Fibroblast of skin of right quadriceps (primary cell): ENCODE measurements around the gene PRR29.
"Not testable (repeated sequence)": the region's sequence is repeated elsewhere in the genome, so short reads cannot be mapped to it uniquely, and the experiment has no call there.

Experiments used
- DNase-seq: peaks from one replicate; pipeline ENCODE4 v3.0.0-alpha.2; 2013

Gene PRR29

DNA sequence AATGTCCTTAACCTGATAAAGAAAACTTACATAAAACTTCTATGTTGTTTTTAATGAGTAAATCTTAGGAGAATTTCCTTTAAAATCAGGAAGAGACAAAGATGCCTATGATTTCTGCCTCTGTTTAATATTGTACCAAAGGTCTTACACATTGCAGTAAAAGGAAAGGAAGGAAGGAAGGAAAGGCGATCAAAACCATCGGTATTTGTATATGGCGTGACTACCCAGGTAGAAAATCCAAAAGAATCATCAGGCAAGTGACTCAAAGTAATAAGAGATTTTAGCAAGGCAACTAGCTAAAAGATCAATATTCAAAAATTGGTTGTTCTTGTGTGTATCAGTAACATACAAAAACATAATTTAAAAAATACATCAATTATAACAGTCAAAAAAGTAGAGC lies 18.8 kb downstream of the PRR29 start:
- no peak for DNase-seq

DNA sequence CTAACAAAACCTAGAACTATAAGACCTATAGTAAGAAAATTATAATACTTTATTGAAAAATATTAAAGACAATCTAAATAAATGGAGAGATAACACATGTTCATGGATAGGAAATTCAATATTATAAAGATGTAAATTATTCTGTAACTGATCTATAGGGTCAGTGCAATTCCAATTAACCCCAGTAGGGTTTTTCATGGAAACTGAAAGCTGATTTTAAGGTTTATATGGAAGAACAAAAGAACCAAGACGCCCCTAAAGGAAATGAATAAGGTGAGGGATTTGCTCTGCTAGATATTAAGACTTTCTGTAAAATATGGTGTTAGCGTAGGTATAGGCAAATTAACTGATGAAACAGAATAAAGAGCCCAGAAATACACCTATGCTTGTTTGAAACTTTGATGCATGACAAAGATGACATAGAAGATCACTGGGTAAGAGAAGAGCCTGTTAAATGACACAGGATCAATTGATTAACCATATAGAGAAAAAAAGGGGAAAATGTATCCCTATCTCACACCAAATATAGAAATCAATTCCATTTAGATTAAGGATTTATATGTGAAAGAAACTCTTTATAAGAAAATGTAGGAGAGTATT lies 19.3 kb downstream of the PRR29 start:
- DNase-seq = no peak

DNA sequence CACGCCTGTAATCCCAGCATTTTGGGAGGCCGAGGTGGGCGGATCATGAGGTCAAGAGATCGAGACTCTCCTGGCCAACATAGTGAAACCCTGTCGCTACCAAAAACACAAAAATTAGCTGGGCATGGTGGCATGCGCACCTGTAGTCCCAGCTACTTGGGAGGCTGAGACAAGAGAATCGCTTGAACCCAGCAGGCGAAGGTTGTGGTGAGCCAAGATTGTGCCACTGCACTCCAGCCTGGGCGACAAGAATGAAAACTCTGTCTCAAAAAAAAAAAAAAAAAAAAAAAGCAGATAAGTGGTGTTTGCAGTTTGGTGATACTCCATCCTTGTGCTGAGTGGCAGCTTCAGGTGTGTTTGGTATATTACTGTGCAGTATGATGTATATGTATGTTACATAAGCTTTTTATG lies 21.4 kb downstream of the PRR29 start:
- DNase-seq = not testable (repeated sequence)

DNA sequence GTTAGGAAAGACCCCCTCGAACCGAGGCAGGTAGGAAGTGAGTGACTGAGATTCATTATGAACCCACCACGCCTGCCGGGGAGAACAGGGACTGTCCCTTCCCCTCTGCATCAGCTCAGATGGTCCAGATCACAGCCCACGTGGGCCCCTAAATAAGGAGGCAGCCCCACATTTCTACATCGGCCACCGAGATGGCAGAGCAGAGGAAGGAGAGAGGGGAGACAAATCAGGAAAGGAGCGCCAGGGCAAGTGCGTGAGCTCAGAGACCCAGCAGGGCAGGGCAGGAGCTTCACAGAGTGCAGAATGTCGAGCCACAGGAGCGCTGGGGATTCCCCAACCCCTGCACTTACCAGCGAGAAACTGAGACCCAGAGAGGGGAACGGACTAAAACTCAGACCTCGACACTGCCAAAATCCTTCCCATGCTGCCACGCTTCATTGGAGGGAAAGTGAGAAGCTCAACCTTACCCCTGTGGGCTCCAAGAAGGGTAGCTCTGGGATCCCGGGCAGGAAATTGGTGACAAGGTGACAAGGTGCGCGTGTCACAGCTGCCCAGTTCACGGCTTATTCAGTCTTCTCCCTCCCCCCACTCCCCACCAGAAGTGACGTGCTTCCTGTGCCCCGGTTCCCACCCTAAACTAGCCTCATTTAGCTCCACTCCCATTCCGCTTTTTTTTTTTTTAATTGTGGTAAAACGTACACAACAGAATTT lies 22.1 kb downstream of the PRR29 start, which contains the start of gene ICAM2:
Gene ICAM2, minus strand, starts transcription at position 578 of the 711 bp plus-strand sequence. CDS start 13,942 bp downstream, outside the sequence.
- DNase-seq = no peak

DNA sequence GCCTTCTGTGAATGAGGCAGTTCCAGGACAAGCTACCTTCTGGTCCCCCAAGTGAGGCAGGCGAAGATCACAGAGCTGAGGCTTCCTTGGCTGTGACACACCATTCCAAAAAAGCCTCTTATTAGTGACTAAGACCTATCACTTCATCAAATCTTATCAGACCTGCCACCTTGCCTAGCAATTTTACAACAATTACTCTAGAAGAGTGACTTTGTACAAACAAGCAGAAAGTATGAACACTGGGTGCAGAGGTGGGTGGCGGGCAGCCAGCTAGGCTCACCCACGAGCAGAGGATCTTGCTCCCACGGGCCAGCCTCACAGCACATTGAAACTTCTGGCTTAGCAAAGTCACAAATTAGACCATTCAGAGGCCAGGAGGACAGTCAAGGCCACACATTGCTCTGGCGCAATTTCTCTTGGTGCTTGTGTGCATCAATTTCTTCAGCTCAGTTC lies 24.5 kb downstream of the PRR29 start:
- no peak for DNase-seq

DNA sequence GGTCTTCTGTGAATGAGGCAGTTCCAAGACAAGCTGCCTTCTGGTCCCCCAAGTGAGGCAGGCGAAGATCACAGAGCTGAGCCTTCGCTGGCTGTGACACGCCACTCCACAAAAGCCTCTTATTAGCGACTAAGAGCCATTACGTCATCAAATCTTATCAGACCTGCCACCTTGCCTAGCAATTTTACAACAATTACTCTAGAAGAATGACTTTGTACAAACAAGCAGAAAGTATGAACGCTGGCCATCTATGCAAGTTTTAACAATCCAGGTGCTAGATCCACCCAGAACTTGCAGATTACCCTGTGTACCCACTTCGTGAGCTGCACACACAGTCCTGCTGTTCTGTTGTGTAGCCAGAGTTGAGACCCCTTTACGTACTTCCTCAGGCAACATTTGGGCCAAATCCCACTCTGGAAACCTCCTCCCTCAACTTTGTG lies 26.1 kb downstream of the PRR29 start:
- DNase-seq = no peak

DNA sequence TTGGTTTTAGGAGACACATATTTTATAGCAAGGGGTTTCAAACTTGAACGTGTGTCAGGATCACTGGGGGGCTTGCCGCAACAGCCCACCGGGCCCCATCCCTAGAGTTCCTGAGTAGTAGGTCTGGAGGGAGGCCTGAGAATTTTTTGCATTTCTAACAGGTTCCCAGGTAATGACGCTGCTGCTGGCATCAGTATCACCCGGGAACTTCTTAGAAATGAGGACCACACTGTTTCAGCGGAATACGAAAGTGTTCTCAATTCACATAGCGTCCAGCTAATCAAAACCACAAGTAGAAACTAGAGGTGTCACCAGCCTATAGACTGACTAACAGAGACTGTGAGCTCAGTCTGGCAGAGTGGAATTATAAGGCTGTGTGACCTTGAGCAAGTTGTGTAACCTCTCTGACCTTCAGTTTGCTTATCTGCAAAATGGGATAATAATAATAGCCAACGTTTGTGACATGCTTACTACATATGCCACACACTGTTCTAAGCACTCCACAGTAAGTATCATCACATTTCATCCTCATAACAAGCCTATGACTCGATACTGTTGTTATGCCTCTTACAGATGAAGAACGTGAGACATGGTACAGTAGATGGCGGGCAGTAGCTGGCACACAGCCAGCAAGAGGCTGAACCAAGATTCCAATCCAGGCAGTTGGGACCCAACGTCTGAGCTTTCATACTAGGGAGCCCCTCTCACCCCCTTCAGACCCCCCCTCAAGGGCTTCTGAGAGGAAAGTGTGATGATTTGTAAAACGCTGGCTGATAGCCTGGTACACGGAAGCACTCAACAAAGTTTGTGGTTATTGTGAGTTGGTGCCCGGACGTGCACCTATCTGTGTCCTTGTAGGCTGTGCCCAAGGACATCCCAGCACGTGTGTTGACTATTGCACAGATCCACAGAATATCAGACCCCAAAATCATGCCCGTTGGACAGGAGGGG lies 26.9 kb downstream of the PRR29 start:
- peak; percentile 23 for DNase-seq

DNA sequence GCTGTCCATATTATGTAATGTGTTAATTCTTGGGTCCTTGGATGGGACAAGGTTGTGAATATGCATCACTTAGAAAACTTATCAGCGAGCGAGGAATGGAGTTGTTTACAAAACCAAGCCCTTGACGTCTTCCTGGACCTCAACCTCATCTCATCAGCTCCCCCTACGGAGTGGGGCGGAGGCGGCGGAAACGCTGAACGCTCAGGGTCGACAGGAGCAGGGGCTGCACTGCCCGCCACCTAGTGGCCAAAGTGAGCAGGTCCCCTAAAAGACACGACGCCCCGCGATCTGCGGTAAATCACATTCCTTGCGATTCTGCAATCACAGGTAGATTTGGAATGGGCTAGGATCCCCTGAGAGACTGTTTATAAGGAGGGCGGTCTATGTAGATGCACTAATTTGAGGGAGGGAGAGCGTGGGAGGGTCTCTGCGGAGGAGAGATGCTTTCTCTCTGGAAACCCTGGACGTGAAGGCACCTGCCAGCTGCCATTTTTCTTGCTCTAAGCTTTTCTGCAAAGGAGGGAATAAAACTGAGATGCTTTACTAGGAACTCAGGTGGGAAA lies 27.7 kb downstream of the PRR29 start:
- peak; percentile 63 for DNase-seq

DNA sequence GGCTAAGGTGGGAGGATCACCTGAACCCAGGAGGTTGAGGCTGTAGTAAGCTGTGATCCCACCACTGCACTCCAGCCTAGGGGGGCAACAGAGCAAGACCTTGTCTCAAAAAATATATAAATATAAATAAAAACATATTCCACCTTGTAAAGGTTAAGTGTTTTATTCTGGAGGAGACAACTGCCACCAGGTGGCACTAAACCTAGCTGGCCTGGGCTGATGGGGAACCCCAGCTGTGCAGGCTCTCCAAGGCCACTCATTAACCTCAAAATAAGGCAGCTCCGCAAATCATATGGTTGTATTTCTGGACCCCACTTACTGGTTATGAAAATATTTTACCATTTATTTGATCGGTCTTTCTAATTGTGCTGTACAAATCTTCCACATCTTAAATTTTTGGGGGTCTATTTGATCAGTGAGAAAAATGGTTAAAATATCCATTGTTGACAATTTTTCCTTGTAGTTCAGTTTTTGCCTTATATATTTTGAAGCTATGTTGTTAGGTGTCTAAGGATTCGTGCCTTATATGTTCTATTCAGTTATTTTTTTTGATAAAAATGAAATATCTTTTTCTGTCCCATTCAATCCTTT lies 30.8 kb downstream of the PRR29 start:
- DNase-seq = peak; percentile 49

DNA sequence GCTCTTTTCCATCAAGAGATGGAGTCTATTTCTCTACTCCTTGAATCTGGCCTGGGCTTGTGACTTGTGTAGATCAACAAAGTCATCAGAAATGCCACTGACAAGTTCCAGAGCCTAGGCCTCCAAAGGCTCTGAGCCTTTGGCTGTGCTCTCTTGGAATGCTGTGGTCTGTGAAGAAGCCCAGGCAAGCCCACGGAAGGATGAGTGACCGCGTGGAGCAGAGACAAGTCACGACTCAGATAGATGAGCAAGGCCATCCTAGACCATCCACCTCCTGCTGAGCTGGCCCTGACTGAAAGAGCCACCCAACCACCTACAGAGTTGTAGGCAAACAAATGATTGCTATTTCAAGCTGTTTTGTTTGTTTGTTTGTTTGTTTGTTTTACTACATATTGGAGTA lies 33.9 kb downstream of the PRR29 start:
- peak; percentile 35 for DNase-seq

DNA sequence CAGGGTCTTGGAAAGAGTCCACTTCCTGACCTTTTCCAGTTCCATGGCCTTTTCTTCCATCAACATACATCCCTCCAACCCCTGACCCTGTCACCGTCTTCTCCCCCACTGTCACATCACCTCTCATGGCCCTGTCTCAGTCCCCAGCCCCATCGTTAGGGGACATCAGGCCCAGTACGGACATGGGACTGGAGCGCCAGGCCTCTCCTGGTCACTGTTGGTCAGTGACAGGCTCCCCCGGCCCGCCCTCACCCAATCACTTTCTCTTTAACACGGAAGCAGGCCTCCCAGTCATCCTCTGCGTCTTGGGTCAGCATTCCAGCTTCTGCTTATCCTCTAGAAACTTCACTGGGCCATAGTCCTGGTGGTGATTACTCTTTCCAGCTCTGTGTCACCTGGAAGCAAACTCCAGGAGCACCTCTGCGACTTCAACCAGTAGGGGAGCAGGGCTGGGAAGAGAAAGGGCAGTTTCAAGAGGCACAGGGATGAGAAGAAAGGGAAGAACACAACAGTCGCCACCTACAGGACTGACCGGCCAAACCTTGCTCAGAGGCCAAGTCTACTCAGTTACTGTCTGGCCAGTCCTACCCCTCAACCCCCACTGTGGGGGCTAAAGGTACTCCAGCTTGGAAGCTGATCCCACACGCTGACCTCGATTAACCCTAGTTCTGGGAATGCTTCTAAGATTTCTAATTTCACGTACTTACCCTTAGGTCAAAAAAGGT lies 38.2 kb downstream of the PRR29 start:
- DNase-seq = no peak

DNA sequence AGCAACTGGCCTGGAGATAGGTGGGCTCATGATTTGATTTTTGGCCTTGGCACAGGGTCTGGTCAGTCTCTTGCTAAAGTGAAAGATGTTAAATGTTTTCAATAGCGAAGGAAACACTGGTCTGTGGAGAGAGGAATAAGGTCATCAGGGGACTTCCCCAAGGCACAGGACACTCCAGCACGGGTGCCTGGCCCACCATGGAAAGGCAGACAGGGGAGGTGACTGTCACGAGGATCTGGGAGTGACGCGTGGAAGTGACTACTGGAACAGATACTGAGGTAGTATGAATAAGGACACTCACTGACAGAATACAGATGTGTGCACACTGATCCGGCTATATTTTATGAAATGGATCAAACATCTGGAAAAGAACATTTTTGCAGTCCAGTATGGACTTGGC lies 39.0 kb downstream of the PRR29 start:
- no peak for DNase-seq

DNA sequence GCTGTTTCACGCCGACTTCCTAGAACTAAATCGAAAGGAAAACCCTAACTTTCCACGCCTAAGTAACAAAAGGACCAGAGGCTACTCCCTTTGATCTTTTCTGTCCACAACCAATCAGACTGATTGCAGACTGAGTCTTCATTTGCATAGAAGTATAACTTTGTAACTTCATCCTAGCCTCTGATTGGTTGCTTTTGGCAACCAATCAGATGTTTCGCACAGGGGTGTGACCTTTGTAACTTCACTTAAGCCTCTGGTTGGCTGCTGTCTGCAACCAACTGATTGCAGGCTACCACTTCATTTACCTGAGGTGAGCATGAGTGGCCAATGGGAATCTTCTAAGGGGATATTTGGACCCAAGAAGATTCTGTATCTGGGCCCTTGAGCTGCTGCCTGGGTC lies 39.7 kb downstream of the PRR29 start:
- no peak for DNase-seq

DNA sequence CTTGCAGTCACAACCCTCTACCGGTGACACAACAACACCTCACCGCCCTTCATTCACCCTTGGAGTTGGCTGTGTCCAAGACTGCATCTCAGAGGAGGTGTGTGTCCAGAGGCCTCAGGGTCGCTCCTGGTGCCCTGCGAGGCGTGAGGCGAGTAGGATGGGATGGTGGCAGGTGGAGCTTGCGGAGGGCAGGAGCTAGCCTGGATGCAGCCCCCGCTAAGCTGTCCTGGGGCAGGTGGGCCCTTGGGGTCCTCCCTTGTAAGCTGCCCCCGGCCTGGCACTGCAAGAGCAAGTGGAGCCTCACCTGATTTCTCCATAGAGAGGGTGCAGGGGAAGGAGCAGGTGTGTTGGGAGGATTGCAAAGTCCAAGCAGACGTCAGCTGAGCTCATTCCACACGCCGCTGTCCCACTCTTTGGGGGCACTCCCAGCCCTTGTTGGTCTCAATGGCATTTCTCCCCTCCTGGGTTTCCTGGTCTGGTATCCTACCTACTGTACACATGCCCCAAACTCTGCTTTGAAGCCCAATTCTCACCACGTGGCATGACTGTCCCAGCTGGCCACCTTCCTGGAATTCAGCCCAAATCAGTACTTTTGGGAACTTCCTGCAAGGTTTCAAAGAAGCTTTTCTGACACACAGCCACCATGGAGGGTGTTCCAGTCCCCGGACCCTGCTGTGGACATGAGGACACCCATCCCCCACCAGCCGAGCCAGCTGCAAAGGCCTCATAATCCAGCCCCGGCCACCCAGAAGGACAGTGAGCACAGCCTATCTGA lies 40.4 kb downstream of the PRR29 start:
- DNase-seq = no peak

DNA sequence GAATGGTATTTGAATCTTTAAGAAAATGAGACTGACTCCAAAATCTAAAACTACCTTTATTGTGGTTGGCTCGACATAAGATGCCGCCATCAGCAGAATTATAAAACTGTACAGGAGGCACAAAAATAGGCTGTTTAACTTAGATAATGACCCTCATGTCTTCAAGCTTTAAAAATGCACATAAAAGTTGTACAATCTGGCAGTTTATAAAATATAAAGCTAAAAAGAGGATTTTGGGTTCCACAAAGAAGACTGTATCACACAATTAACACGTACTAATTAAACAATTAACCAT lies 40.9 kb downstream of the PRR29 start:
- no peak for DNase-seq

DNA sequence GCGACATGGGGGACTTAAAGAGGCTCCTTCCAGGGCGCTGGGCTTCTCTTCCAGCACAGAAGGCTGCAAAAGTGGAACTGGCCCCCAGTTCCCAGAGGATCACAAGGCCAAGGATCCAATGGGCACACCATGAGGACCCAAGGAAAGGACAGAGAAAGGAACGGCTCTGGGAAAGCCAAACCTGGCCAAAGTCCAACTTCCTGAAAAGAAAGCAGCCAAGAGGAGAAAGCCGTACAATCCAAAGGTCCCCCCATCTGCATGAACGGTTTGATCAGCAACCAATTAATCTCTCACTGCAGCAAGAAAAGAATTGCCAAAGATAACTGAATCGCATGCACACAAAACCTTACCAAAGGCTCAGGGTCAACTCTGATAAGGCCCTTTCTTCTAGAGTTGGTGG lies 42.1 kb downstream of the PRR29 start:
- DNase-seq = no peak

DNA sequence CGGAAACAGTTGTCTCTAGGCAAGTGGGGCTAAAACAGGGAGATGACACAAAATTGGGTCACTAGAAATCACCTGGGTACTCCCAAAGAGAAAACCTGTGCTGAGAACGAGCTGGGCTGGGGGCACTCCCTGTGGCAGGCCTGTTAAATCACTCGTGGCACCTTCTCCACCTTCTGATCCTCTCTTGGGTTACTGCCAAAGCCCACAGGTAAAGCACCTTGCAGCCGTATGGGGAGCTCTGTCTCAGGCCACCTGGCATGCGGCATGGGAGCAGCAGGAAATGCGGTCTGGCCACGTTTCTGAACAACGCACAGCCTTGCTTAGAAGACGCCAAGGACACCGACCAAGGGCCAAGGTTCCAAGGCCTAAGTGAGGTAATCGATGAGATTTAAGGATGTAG lies 43.8 kb downstream of the PRR29 start:
- no peak for DNase-seq

DNA sequence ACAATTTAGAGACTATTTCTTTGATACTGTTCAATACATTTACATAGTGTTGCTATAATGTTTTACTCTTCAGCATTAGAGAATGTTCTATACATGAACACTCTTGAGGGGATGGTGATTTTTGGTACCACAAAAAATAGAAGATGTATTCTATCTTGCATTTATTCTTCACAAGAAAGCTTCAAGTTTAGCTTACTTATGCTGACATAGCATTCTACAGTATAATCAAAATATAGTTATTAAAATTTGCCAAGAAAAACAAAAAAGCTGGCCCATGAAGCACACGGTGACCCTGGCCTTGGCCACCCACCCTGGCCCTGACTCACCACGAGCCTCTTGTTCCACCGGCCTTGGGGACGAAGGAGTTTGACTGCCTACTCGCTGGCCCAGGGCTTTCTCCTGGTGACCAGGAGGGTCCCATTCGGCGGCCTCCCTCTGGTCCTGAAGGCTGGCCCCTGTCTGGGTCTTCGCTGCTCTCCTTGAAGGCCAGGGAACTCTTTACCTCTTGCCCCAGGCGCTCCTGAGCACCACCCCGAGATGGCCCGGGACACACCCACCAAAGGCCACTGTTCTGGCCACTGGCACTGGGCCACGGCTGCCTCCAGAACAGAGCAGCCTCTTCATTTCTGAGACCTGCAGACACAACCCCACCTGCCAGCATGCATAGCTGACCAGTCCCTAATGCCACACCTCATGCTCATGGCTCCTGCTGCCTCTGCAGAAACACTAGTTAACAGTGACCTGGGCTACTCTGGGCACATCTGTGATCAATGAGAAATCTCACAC lies 44.7 kb downstream of the PRR29 start:
- DNase-seq = no peak

DNA sequence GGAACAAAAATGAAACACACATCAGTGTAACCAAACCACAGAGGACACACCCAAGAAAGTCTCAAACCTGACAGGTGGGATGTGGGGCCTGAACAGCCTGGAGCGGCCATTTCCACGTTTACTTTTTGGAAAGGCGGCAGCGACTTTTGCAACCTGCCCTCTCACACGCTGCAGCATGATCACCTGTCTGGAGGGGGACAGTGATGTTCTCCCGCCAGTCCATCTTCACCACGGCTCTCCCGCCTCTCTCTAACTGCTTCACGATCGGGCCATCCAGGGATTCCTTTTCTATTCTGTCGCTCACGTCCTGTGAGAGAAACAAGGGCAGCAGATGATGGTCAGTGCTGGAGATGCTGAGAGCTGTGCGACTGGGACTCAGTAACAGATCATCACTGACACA lies 47.0 kb downstream of the PRR29 start:
- no peak for DNase-seq

DNA sequence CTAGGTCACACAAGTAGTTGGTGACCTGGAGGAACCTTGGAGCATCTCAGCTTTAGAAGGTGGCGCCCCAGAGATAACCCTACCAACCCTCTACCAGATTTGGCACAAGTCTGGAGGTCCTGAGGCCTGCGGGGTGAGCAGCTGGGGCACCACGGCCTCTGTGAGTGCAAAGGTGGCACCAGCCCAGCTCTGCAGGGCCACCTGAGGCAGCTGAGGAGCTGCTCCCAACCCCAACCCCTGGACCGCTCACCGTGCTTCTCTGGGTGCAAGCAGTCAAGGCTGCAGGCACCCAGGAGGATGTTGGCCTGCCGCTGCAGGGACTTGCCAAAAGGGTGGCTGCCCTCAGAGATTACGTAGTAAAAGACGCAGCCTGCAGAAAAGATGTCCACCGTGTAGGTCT lies 50.7 kb downstream of the PRR29 start:
- no peak for DNase-seq

DNA sequence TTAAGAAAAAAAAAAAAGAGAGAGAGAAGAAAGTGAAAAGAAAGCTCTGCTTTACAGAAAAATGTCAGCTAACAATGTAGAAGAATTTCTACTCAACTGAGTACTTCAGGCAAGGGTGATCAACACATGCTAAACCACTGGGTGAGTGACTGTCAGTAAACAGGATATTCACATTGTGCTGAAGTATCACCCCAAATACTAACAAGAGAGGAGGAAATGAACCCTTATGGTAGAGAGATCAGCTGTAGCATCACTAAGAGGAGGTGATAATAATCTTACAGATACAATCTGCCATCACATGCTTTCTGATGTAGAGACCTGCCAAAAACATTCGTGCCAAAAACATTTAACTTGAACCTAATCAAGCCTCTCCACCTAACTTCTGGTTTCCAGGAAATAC lies 53.0 kb downstream of the PRR29 start:
- no peak for DNase-seq
